GM23338 (cell line): Measurements from ENCODE around the gene PLXNC1. TPM values are rescaled to one million over a fixed set of nuclear protein-coding genes. Genes with fewer than 3 reads are reported as not detected.

Experiments
- ATAC-seq: fragments of 200-7000 bp; cut with Tn5 transposase; 3 replicates; pipeline ENCODE4 v1.9.1; 2020
- DNase-seq: peaks from one replicate; pipeline ENCODE4 v3.0.0-alpha.2; 2015; ENCODE audit warnings: low spot score
- H2AFZ ChIP-seq: fragments of 200-600 bp; sonication (generic); 2 replicates; pipeline ENCODE4 v1.8.0; 2016; ENCODE audit warnings: antibody characterized with exemption, mild to moderate bottlenecking, moderate library complexity
- H3F3A ChIP-seq: fragments of 200-600 bp; sonication (generic); replicated peaks from 2 replicates; pipeline ENCODE4 v1.8.0; 2017; ENCODE audit warnings: antibody characterized with exemption, mixed run types, low read depth
- H3K27ac ChIP-seq: fragments of 200-600 bp; sonication (generic); 2 replicates; pipeline ENCODE4 v1.6.1; 2016; ENCODE audit warnings: low read depth
- H3K27me3 ChIP-seq: fragments of 200-600 bp; sonication (generic); 2 replicates; pipeline ENCODE4 v1.8.0; 2016; ENCODE audit warnings: mild to moderate bottlenecking, mixed run types, moderate library complexity; ENCODE audit not compliant: insufficient read depth
- H3K36me3 ChIP-seq: fragments of 200-600 bp; sonication (generic); 2 replicates; pipeline ENCODE4 v1.8.0; 2016; ENCODE audit warnings: mild to moderate bottlenecking; ENCODE audit not compliant: insufficient read depth
- H3K4me1 ChIP-seq: fragments of 200-600 bp; sonication (generic); 2 replicates; pipeline ENCODE4 v1.8.0; 2016; ENCODE audit warnings: mild to moderate bottlenecking, moderate library complexity; ENCODE audit not compliant: insufficient read depth
- H3K4me2 ChIP-seq: fragments of 200-600 bp; sonication (generic); 2 replicates; pipeline ENCODE4 v1.7.1; 2017; ENCODE audit warnings: mixed run types
- H3K4me3 ChIP-seq: fragments of 200-600 bp; sonication (generic); 2 replicates; pipeline ENCODE4 v1.6.1; 2016; ENCODE audit warnings: mixed run types
- H3K79me2 ChIP-seq: fragments of 200-600 bp; sonication (generic); replicated peaks from 2 replicates; pipeline ENCODE4 v1.8.0; 2017; ENCODE audit warnings: mild to moderate bottlenecking; ENCODE audit not compliant: insufficient read depth
- H3K9me2 ChIP-seq: fragments of 200-600 bp; sonication (generic); 2 replicates; pipeline ENCODE4 v1.8.0; 2017; ENCODE audit not compliant: insufficient read depth
- H4K20me1 ChIP-seq: fragments of 200-600 bp; sonication (generic); replicated peaks from 2 replicates; pipeline ENCODE4 v1.8.0; 2017; ENCODE audit warnings: mild to moderate bottlenecking; ENCODE audit not compliant: insufficient read depth
- H3K27ac Mint-ChIP-seq: 2 replicates; pipeline ENCODE4 v1.8.0; 2020; ENCODE audit warnings: inconsistent platforms, mild to moderate bottlenecking, moderate library complexity, mixed read lengths
- H3K27me3 Mint-ChIP-seq: 3 replicates; pipeline ENCODE4 v1.8.0; 2022; ENCODE audit warnings: low read depth, mild to moderate bottlenecking, moderate library complexity, mixed read lengths, inconsistent platforms; ENCODE audit not compliant: insufficient read depth, poor library complexity
- H3K36me3 Mint-ChIP-seq: 3 replicates; pipeline ENCODE4 v1.8.0; 2021; ENCODE audit warnings: low read depth, mild to moderate bottlenecking, inconsistent platforms, moderate library complexity, mixed read lengths
- H3K4me1 Mint-ChIP-seq: 3 replicates; pipeline ENCODE4 v1.8.0; 2020; ENCODE audit warnings: mild to moderate bottlenecking, inconsistent platforms, mixed read lengths
- H3K4me3 Mint-ChIP-seq: 3 replicates; pipeline ENCODE4 v1.8.0; 2021; ENCODE audit warnings: moderate library complexity, mild to moderate bottlenecking, inconsistent platforms, mixed read lengths
- H3K9me3 Mint-ChIP-seq: 3 replicates; pipeline ENCODE4 v1.8.0; 2020; ENCODE audit warnings: moderate library complexity, mild to moderate bottlenecking, inconsistent platforms, mixed read lengths
- CREB1 ChIP-seq: fragments of 250-450 bp; sonication (Bioruptor Pico); IDR thresholded peaks from 2 replicates; pipeline ENCODE4 v1.5.0; 2020; ENCODE audit warnings: low read depth, mild to moderate bottlenecking, moderate library complexity
- EZH2 ChIP-seq: fragments of 200-600 bp; sonication (generic); IDR thresholded peaks from one replicate; pipeline ENCODE4 v1.8.0; 2017; ENCODE audit warnings: antibody characterized with exemption, mild to moderate bottlenecking, low read depth; ENCODE audit not compliant: unreplicated experiment
- JUNB ChIP-seq: IDR thresholded peaks from one replicate; pipeline ENCODE4 v1.6.1; 2016; ENCODE audit warnings: antibody characterized with exemption; ENCODE audit not compliant: unreplicated experiment
- NANOG ChIP-seq: IDR thresholded peaks from 2 replicates; pipeline ENCODE4 v1.6.1; 2016; ENCODE audit warnings: antibody characterized with exemption, borderline replicate concordance
- POLR2AphosphoS5 ChIP-seq: IDR thresholded peaks from 2 replicates; pipeline ENCODE4 v1.6.1; 2016; ENCODE audit warnings: antibody characterized with exemption, low read depth
- REST ChIP-seq: IDR thresholded peaks from one replicate; pipeline ENCODE4 v1.6.1; 2018; ENCODE audit warnings: antibody characterized with exemption; ENCODE audit not compliant: unreplicated experiment
- ZNF114 ChIP-seq: fragments of 250-450 bp; sonication (Bioruptor Pico); IDR thresholded peaks from 2 replicates; pipeline ENCODE4 v1.5.0; 2020; ENCODE audit warnings: mild to moderate bottlenecking, moderate library complexity
- ZNF331 ChIP-seq: fragments of 250-450 bp; sonication (Bioruptor Pico); IDR thresholded peaks from 2 replicates; pipeline ENCODE4 v1.5.0; 2020; ENCODE audit warnings: low read depth, mild to moderate bottlenecking, moderate library complexity
- ZNF462 ChIP-seq: fragments of 250-450 bp; sonication (Bioruptor Pico); IDR thresholded peaks from 2 replicates; pipeline ENCODE4 v1.5.0; 2020; ENCODE audit warnings: mild to moderate bottlenecking, moderate library complexity
- polyA plus RNA-seq: library from polyadenylated mRNA; unstranded; fragments of >200 nt; fragmentation: Nextera tagmentation; extraction: Ambion mirVana; gene quantifications from 2 replicates; pipeline ENCODE4 v1.2.1, GENCODE V29; 2016
- total RNA-seq: library from RNA; depleted of rRNA; stranded (reverse); fragments of >200 nt; shearing (Covaris generic); gene quantifications from 2 replicates; pipeline ENCODE4 v1.2.3, GENCODE V29; 2014
- TF ChIP-seq, protein P1 (sequence below): IDR thresholded peaks from 2 replicates; pipeline ENCODE4 v1.6.1; 2016; ENCODE audit warnings: antibody characterized with exemption
- TF ChIP-seq, protein P2 (sequence below), 2 experiments: fragments of 200-600 bp in 1 of 2; sonication (generic) in 1 of 2; conservative IDR thresholded peaks; 2 replicates each; pipeline versions ENCODE4 v1.5.1 to v1.6.1; 2016 to 2017; ENCODE audit warnings: antibody characterized with exemption in 2 of 2, low read depth in 2 of 2, mild to moderate bottlenecking in 2 of 2, moderate library complexity in 1 of 2

The PLXNC1 gene
- total and polyA plus RNA-seq, 2 experiments from 2014 or later, result 1.9 to 6.5 TPM

- TF ChIP-seq REST (no peak), POLR2AphosphoS5 (no peak), EZH2 (no peak), ZNF331 (CRISPR knock-in tag) (no peak), ZNF114 (CRISPR knock-in tag) (no peak)
- TF ChIP-seq, protein P1, sequence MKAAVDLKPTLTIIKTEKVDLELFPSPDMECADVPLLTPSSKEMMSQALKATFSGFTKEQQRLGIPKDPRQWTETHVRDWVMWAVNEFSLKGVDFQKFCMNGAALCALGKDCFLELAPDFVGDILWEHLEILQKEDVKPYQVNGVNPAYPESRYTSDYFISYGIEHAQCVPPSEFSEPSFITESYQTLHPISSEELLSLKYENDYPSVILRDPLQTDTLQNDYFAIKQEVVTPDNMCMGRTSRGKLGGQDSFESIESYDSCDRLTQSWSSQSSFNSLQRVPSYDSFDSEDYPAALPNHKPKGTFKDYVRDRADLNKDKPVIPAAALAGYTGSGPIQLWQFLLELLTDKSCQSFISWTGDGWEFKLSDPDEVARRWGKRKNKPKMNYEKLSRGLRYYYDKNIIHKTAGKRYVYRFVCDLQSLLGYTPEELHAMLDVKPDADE, result no peak
Measured at GRCh38 chr12:94109160-94109559, 39.2 kb upstream of the PLXNC1 start (continued).

DNA sequence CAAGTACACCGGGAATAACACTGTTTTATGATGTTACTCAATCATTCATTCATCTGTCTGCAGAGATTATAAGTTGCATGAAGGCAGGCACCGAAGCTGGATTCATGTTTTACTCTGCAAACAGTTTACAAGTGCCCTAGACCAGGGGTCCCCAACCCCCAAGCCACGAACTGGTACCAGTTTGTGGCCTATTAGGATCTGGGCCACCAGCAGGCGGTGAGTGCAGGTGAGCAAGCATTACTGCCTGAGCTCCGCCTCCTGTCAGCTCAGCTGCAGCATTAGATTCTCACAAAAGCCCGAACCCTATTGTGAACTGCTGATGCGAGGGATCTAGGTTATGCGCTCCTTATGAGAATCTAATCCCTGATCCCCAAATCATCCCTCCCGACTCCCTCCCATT, 38.1 kb upstream of the PLXNC1 start:
- Mint-ChIP-seq H3K27ac (no peak overlapping the region), H3K36me3 (peaks cover 3% of the 10 kb centered on the region; the same call in 1 of the 3 replicates), H3K27me3 (peaks cover 2% of the 10 kb centered on the region), H3K4me1 (peaks cover 10% of the 10 kb centered on the region; the same call in 2 of the 3 replicates), H3K4me3 (no peak overlapping the region), H3K9me3 (peaks cover 5% of the 10 kb centered on the region; the same call in 2 of the 3 replicates)
- Histone ChIP-seq H3K4me2 (no peak overlapping the region), H3K9me2 (0 out of 2 replicates have a peak, but pooled peaks cover 2% of the 10 kb centered on the region), H3K4me3 (no peak overlapping the region), H3K36me3 (no peaks in the 10 kb centered on the region), H3K27me3 (no peaks in the 10 kb centered on the region), H3F3A (no peaks in the 10 kb centered on the region), H3K27ac (no peak overlapping the region), H2AFZ (0 out of 2 replicates have a peak overlapping the region, but pooled peaks have one; percentile 56), H4K20me1 (no peaks in the 10 kb centered on the region), H3K4me1 (no peaks in the 10 kb centered on the region; the same call in 1 of the 2 replicates), H3K79me2 (no peaks in the 10 kb centered on the region)
- DNase-seq (peak; percentile 42), ATAC-seq (peak; percentile 65)
- TF ChIP-seq, protein P2, sequence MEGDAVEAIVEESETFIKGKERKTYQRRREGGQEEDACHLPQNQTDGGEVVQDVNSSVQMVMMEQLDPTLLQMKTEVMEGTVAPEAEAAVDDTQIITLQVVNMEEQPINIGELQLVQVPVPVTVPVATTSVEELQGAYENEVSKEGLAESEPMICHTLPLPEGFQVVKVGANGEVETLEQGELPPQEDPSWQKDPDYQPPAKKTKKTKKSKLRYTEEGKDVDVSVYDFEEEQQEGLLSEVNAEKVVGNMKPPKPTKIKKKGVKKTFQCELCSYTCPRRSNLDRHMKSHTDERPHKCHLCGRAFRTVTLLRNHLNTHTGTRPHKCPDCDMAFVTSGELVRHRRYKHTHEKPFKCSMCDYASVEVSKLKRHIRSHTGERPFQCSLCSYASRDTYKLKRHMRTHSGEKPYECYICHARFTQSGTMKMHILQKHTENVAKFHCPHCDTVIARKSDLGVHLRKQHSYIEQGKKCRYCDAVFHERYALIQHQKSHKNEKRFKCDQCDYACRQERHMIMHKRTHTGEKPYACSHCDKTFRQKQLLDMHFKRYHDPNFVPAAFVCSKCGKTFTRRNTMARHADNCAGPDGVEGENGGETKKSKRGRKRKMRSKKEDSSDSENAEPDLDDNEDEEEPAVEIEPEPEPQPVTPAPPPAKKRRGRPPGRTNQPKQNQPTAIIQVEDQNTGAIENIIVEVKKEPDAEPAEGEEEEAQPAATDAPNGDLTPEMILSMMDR (conservative IDR thresholded peaks at IDR 0.05; ENCODE audit: low read depth in 2 of 2), result no peak
- TF ChIP-seq, protein P1, result no peak
- no peak for TF ChIP-seq CREB1
- TF ChIP-seq ZNF462 (CRISPR knock-in tag), result no peak
- TF ChIP-seq JUNB, result no peak
- TF ChIP-seq POLR2AphosphoS5, result no peak
- no peak for TF ChIP-seq NANOG
- no peak for TF ChIP-seq EZH2
